HepG2 (cell line): ENCODE results near the gene NDUFS2. TPM values are rescaled to one million over a fixed set of nuclear protein-coding genes. Genes with fewer than 3 reads are reported as not detected.

ENCODE experiments used
- AHDC1 ChIP-seq: sonication (generic); formaldehyde crosslinking; IDR thresholded peaks from 2 replicates; pipeline ENCODE4 v1.5.1; 2020; ENCODE audit warnings: mild to moderate bottlenecking, missing genetic modification reagents, borderline replicate concordance
- AKNA ChIP-seq: sonication (generic); formaldehyde crosslinking; IDR thresholded peaks from 2 replicates; pipeline ENCODE4 v1.4.0; 2020; ENCODE audit warnings: missing genetic modification reagents, borderline replicate concordance
- POGK ChIP-seq: sonication (generic); formaldehyde crosslinking; conservative IDR thresholded peaks from 2 replicates; pipeline ENCODE4 v1.8.0; 2022; ENCODE audit warnings: mild to moderate bottlenecking, moderate library complexity, missing genetic modification reagents
- PPARG ChIP-seq: conservative IDR thresholded peaks from 2 replicates; pipeline ENCODE4 v1.6.1; 2016; ENCODE audit warnings: missing biosample characterization, missing genetic modification reagents
- RARA ChIP-seq: IDR thresholded peaks from 2 replicates; pipeline ENCODE4 v1.6.1; 2016; ENCODE audit warnings: missing genetic modification reagents, missing compliant biosample characterization
- RXRB ChIP-seq: IDR thresholded peaks from 2 replicates; pipeline ENCODE4 v1.6.1; 2016; ENCODE audit warnings: borderline replicate concordance, missing genetic modification reagents, missing compliant biosample characterization
- SKI ChIP-seq: fragments of 450-650 bp; IDR thresholded peaks from one replicate; pipeline ENCODE4 v1.6.1; 2018; ENCODE audit warnings: mild to moderate bottlenecking; ENCODE audit not compliant: partially characterized antibody
- SMAD3 ChIP-seq: sonication (generic); formaldehyde crosslinking; IDR thresholded peaks from 2 replicates; pipeline ENCODE4 v1.4.0; 2020; ENCODE audit warnings: missing genetic modification reagents
- TBL1XR1 ChIP-seq: fragments of 150-350 bp; IDR thresholded peaks from 2 replicates; pipeline ENCODE4 v1.6.1; 2014; ENCODE audit warnings: borderline replicate concordance, low read length; ENCODE audit not compliant: partially characterized antibody
- XRCC5 ChIP-seq: fragments of 200-400 bp; formaldehyde crosslinking; optimal IDR thresholded peaks from 2 replicates; pipeline ENCODE3; 2017; ENCODE audit warnings: mild to moderate bottlenecking, low read length
- ZBTB39 ChIP-seq: sonication (generic); formaldehyde crosslinking; IDR thresholded peaks from 2 replicates; pipeline ENCODE4 v1.5.0; 2020; ENCODE audit warnings: missing genetic modification reagents
- ZBTB44 ChIP-seq: sonication (generic); formaldehyde crosslinking; IDR thresholded peaks from 2 replicates; pipeline ENCODE4 v1.4.0; 2020; ENCODE audit warnings: missing genetic modification reagents
- polyA plus RNA-seq, 8 experiments: library from polyadenylated mRNA; depleted of rRNA in 3 of 8; stranded (reverse) in 7 of 8; unstranded in 1 of 8; fragments of >200 nt; fragmentation: Illumina TruSeq in 4 of 8; extraction: Trizol in 4 of 8; gene quantifications; 2 replicates each; pipeline versions ENCODE4 v1.2.1 to v1.2.3, GENCODE V29; 2011 to 2016; ENCODE audit warnings: low read depth in 4 of 8, missing spikeins in 1 of 8, mixed read lengths in 1 of 8; ENCODE audit not compliant: insufficient read depth in 1 of 8
- total RNA-seq, 5 experiments: library from RNA; depleted of rRNA; stranded (reverse); fragments of >200 nt; fragmentation: Illumina TruSeq; extraction: Trizol; gene quantifications; 2 replicates each; pipeline ENCODE4 v1.2.3, GENCODE V29; 2016; ENCODE audit warnings: low read depth in 1 of 5

Gene NDUFS2
- total and polyA plus RNA-seq, 2 of the 13 experiments (the other 11 are each of a cell fraction or from before 2014, with no cell fraction given): 89.9 to 118 TPM

GRCh38 chr1:161238039-161238473, 35.9 kb downstream of the NDUFS2 start, which contains the start of gene NR1I3 (continued):
- TF ChIP-seq ZBTB39 (CRISPR knock-in tag): no peak
- TF ChIP-seq POGK (CRISPR knock-in tag): 0 out of 2 replicates have a peak, but pooled peaks have one; percentile 26
- TF ChIP-seq SMAD3 (CRISPR knock-in tag): 0 out of 2 replicates have a peak, but pooled peaks have one; percentile 22
- no peak for TF ChIP-seq AKNA (CRISPR knock-in tag)
- TF ChIP-seq TBL1XR1: peak; percentile 70
- TF ChIP-seq RARA: peak; percentile 97
- TF ChIP-seq AHDC1 (CRISPR knock-in tag): peak; percentile 83; the same call in 1 of the 2 replicates
- peak; percentile 19 for TF ChIP-seq XRCC5
- peak; percentile 73 for TF ChIP-seq SKI
- no peak for TF ChIP-seq ZBTB44 (CRISPR knock-in tag)
- TF ChIP-seq RXRB (CRISPR knock-in tag): peak; percentile 80
- TF ChIP-seq PPARG (CRISPR knock-in tag): no peak
